PFSK-1 (cell line): Measurements from ENCODE around the gene ARHGAP4.

Experiments used
- FOXP2 ChIP-seq: optimal IDR thresholded peaks from 2 replicates; pipeline ENCODE3; 2011; ENCODE audit warnings: borderline replicate concordance, control low read depth, inconsistent platforms; ENCODE audit not compliant: insufficient read depth; ENCODE audit errors: extremely low read length, extremely low read depth
- POLR2AphosphoS5 ChIP-seq: IDR thresholded peaks from 2 replicates; pipeline ENCODE4 v1.6.1; 2012; ENCODE audit warnings: low read depth, mild to moderate bottlenecking, control low read depth, low read length, moderate library complexity
- SIN3A ChIP-seq: IDR thresholded peaks from 2 replicates; pipeline ENCODE4 v1.6.1; 2012; ENCODE audit warnings: mild to moderate bottlenecking, low read length, moderate library complexity, borderline replicate concordance; ENCODE audit not compliant: insufficient read depth
- TAF1 ChIP-seq: IDR thresholded peaks from 2 replicates; pipeline ENCODE4 v1.6.1; 2012; ENCODE audit warnings: low read length, control low read depth, borderline replicate concordance; ENCODE audit not compliant: insufficient read depth
- TF ChIP-seq, protein P1 (sequence below), 2 experiments: IDR thresholded peaks; 2 replicates each; pipeline versions ENCODE4 v1.6.1 to v1.8.0; 2011 to 2012; ENCODE audit warnings: low read depth in 2 of 2, low read length in 2 of 2, control low read depth in 1 of 2, inconsistent platforms in 1 of 2, mild to moderate bottlenecking in 1 of 2, moderate library complexity in 1 of 2; ENCODE audit not compliant: insufficient read depth in 1 of 2

The ARHGAP4 gene

DNA sequence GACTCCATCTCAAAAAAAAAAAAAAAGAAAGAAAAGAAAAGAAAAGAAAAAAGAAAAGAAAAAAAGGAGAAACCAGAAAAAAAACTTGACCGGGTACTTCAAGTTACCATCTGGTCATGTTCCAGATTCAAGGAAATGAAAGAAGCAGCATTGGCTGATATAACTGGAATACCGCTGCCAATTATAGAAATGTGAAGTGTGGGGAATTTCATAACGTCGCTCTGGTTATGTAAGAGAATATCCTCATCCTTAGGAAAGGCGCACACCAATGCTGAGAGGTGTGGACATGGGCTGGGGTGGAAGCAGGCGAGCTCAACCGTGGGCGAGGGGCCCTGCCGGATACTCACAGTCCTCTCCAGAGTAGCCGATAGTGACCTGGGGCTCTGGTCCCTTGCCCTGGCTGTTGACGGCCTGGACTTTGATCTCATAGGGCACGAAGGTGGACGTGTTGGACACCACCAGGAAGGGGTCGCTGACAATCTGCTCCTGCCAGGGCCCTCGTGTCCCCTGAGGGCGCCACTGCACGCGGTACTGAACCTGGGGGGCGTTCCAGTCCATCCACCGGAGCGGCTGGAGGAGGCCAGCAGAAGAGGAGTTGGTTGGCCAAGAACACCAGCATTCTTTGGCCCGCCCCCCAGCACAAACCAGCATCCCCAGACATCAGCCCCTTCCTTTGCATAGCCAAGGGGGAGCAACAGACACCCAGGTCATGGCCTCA, 59.6 kb downstream of the ARHGAP4 start:
- no peak for TF ChIP-seq FOXP2
- no peak for TF ChIP-seq POLR2AphosphoS5
- TF ChIP-seq TAF1, result no peak
- TF ChIP-seq, protein P1, sequence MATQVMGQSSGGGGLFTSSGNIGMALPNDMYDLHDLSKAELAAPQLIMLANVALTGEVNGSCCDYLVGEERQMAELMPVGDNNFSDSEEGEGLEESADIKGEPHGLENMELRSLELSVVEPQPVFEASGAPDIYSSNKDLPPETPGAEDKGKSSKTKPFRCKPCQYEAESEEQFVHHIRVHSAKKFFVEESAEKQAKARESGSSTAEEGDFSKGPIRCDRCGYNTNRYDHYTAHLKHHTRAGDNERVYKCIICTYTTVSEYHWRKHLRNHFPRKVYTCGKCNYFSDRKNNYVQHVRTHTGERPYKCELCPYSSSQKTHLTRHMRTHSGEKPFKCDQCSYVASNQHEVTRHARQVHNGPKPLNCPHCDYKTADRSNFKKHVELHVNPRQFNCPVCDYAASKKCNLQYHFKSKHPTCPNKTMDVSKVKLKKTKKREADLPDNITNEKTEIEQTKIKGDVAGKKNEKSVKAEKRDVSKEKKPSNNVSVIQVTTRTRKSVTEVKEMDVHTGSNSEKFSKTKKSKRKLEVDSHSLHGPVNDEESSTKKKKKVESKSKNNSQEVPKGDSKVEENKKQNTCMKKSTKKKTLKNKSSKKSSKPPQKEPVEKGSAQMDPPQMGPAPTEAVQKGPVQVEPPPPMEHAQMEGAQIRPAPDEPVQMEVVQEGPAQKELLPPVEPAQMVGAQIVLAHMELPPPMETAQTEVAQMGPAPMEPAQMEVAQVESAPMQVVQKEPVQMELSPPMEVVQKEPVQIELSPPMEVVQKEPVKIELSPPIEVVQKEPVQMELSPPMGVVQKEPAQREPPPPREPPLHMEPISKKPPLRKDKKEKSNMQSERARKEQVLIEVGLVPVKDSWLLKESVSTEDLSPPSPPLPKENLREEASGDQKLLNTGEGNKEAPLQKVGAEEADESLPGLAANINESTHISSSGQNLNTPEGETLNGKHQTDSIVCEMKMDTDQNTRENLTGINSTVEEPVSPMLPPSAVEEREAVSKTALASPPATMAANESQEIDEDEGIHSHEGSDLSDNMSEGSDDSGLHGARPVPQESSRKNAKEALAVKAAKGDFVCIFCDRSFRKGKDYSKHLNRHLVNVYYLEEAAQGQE (IDR thresholded peaks at IDR 0.05; ENCODE audit: insufficient read depth in 1 of 2, low read depth in 2 of 2, low read length in 2 of 2), result no peak
- no peak for TF ChIP-seq SIN3A

DNA sequence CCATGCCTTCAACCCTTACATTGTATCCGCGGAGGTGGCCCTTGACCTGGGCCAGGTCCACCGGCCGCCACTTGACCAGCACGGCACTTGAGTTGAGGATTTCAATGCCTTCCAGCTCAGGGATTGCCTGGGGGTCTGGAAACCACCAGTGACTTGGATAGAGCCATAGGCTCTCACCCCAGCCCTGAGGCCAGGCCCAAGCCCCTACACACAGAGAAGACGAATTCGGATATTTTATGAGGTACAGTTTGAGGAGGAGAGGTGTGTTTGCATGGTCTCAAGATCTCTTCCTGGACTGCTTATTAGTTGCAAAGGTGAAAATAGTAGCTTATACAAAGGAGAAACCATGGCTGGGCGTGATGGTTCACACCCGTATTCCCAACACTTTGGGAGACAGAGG, 60.4 kb downstream of the ARHGAP4 start:
- TF ChIP-seq FOXP2 (no peak), TAF1 (no peak)

DNA sequence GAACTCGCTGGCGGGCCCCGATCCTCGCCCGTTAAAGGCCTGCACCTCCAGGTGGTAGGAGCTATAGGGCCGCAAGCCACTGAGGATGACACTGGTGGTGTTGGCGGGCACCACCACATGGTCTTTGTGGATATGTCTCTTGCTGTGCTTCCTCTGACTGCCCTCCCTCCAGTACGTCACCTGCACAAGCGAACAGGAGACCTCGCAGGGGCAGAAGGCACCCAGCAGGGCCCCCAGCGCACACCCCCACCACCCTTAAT, 60.8 kb downstream of the ARHGAP4 start:
- TF ChIP-seq TAF1 (no peak), SIN3A (no peak), POLR2AphosphoS5 (no peak), FOXP2 (no peak)
- TF ChIP-seq, protein P1 (IDR thresholded peaks at IDR 0.05; ENCODE audit: insufficient read depth in 1 of 2, low read depth in 2 of 2, low read length in 2 of 2), result no peak

DNA sequence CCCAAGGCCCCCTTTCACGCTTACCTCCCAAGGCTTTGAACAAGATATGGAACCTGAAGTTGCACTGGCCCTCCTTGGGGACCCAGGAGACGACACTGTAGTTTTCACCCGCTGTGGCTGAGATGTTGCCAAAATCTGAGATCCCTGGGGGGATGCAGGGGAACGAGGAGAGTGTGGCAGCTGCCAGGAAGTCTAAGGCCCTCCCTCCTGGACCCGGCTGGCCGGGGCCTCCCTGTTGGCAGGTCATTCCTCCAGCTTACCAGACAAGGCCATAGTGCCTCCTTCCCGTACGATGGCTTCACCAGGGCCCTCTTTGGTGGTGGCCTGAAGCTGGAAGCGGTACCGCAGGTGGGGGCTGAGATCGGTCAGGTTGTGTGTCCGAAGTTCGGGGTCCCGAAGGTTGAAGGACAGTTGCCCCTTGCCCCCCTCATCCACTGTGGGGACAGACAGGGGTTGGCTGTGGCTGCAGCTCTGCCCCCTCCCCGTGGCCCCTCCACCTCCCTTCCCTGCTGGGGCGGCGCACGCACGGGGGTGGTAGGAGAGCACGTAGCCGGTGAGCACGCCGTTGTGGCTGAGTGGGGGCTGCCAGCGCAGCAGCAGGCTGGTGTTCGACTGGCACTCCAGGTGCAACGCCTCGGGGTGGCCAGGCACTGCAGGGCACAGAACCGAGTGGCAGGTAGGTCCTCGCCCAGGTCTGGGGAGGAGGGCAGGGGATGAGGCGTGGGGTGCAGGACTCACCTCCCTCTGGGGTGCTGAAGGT, 61.3 kb downstream of the ARHGAP4 start:
- TF ChIP-seq, protein P1 (IDR thresholded peaks at IDR 0.05; ENCODE audit: insufficient read depth in 1 of 2, low read depth in 2 of 2, low read length in 2 of 2), result no peak
- no peak for TF ChIP-seq TAF1
- no peak for TF ChIP-seq SIN3A
- TF ChIP-seq FOXP2, result no peak
- TF ChIP-seq POLR2AphosphoS5, result no peak

DNA sequence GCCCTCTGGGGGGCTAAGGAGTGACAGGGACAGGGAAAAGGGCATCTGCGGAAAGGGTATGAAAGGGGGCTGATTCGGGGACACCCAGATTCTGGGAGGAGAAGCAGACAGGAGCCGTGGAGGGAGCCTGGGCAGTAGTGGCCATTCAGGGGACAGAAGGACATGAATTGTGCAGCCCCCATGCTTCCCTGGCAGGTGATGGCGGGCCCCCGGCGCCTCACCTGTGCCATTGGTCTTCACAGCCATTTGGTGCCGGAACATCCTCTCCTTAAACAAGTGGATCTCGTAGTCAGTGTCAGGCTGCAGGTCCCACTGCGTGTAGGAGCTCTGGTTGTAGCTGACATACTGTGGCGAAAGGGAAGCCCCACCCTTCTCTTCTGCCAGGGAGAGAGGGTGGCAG, 62.0 kb downstream of the ARHGAP4 start:
- TF ChIP-seq FOXP2 (no peak), TAF1 (no peak), POLR2AphosphoS5 (no peak), SIN3A (no peak)
- TF ChIP-seq, protein P1 (IDR thresholded peaks at IDR 0.05; ENCODE audit: insufficient read depth in 1 of 2, low read depth in 2 of 2, low read length in 2 of 2), result no peak
